HEK293T (cell line): ENCODE data around the gene FAM43A.

ENCODE experiments used
- BHLHE40 ChIP-seq: fragments of 450-650 bp; IDR thresholded peaks from 2 replicates; pipeline ENCODE4 v1.6.1; 2016; ENCODE audit warnings: mild to moderate bottlenecking, moderate library complexity, borderline replicate concordance
- ELF4 ChIP-seq: fragments of 450-650 bp; IDR thresholded peaks from 2 replicates; pipeline ENCODE4 v1.6.1; 2017; ENCODE audit warnings: antibody characterized with exemption
- FOXA1 ChIP-seq: fragments of 450-650 bp; IDR thresholded peaks from 2 replicates; pipeline ENCODE4 v1.6.1; 2016; ENCODE audit warnings: mild to moderate bottlenecking
- FOXK2 ChIP-seq: fragments of 450-650 bp; IDR thresholded peaks from 2 replicates; pipeline ENCODE4 v1.6.1; 2016; ENCODE audit warnings: mild to moderate bottlenecking
- FOXM1 ChIP-seq: fragments of 450-650 bp; IDR thresholded peaks from 2 replicates; pipeline ENCODE4 v1.6.1; 2017; ENCODE audit warnings: mild to moderate bottlenecking, borderline replicate concordance
- HDGF ChIP-seq: fragments of 450-650 bp; IDR thresholded peaks from 2 replicates; pipeline ENCODE4 v1.6.1; 2017; ENCODE audit warnings: antibody characterized with exemption, borderline replicate concordance
- SP1 ChIP-seq: fragments of 450-650 bp; IDR thresholded peaks from 2 replicates; pipeline ENCODE4 v1.6.1; 2017
- SUZ12 ChIP-seq: fragments of 450-650 bp; IDR thresholded peaks from 2 replicates; pipeline ENCODE4 v1.6.1; 2016; ENCODE audit warnings: mild to moderate bottlenecking
- TF ChIP-seq, protein P1 (sequence below): fragments of 450-650 bp; IDR thresholded peaks from 2 replicates; pipeline ENCODE4 v1.6.1; 2016

DNA sequence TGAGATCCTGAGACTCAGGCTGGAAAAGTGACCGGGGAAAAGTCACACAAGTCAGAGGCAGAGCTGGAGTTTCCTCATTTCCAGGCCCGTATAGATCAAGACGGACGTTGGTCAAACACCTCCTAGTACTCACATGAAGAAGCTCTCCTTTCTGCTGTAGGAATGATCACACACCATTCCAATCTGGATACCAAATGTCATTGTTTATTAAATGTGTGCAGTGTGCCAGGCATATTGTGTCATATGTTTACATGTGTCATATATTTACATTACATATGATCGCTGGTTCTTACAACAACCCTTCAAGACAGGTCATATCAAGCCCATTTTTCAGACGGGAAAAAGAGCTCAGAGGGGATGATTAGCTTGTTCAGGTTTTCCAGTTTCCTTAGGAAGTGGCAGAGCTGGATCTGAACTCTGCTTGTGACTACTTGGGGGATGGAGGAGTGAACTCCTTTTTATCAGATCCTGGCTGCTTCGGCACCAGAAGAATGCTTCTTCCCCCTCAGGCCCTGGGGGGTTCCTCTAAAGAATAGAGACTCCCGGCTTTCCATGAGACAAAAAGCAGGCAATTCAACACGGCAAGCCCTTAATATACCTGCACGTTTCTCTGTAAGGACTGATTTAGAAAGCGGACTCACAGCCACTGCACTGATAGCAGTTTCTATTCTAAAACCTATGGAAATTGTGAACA is 41.9 kb downstream of the FAM43A start:
- TF ChIP-seq HDGF, result no peak
- no peak for TF ChIP-seq SP1
- no peak for TF ChIP-seq SUZ12
- no peak for TF ChIP-seq ELF4
- TF ChIP-seq BHLHE40, result no peak
- TF ChIP-seq FOXK2, result no peak
- no peak for TF ChIP-seq FOXA1
- TF ChIP-seq, protein P1, sequence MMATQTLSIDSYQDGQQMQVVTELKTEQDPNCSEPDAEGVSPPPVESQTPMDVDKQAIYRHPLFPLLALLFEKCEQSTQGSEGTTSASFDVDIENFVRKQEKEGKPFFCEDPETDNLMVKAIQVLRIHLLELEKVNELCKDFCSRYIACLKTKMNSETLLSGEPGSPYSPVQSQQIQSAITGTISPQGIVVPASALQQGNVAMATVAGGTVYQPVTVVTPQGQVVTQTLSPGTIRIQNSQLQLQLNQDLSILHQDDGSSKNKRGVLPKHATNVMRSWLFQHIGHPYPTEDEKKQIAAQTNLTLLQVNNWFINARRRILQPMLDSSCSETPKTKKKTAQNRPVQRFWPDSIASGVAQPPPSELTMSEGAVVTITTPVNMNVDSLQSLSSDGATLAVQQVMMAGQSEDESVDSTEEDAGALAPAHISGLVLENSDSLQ, result no peak
- TF ChIP-seq FOXM1, result no peak
